HEK293 (cell line): ENCODE data around the gene MPDU1.

Source experiments
- CTCF ChIA-PET: fragments of 350-600 bp; formaldehyde crosslinking; extraction: SDS; loops from one replicate; lab custom pipeline; 2021; ENCODE audit warnings: antibody characterized with exemption; lab: Yijun Ruan, JAX
- POLR2A ChIA-PET: fragments of 300-600 bp; formaldehyde crosslinking; extraction: SDS; loops from one replicate; lab custom pipeline; 2020; ENCODE audit warnings: antibody characterized with exemption, inconsistent platforms; lab: Yijun Ruan, JAX
- H3K27ac ChIP-seq: fragments of 200-500 bp; sonication (Bioruptor generic); 2 replicates; pipeline ENCODE4 v1.5.1; 2014; ENCODE audit warnings: low read depth, low read length, control low read depth, inconsistent platforms; ENCODE audit errors: extremely low read depth
- H3K36me3 ChIP-seq, 2 experiments: fragments of 200-500 bp in 1 of 2; sonication (Bioruptor generic) in 1 of 2; 1 replicate in 1 of 2; 2 replicates in 1 of 2; pipeline ENCODE4 v1.5.1; 2014 to 2017; ENCODE audit warnings: inconsistent platforms in 2 of 2, low read length in 2 of 2; ENCODE audit not compliant: control insufficient read depth in 2 of 2, insufficient read depth in 1 of 2
- H3K4me1 ChIP-seq: fragments of 200-500 bp; sonication (Bioruptor generic); 2 replicates; pipeline ENCODE4 v1.5.1; 2014; ENCODE audit warnings: mild to moderate bottlenecking, low read length, inconsistent platforms; ENCODE audit not compliant: control insufficient read depth, insufficient read depth
- H3K4me3 ChIP-seq: 2 replicates; pipeline ENCODE4 v1.5.1; 2011; ENCODE audit warnings: low read depth, mild to moderate bottlenecking, control low read depth, low read length, moderate library complexity
- H3K9me3 ChIP-seq: fragments of 200-500 bp; sonication (Bioruptor generic); 2 replicates; pipeline ENCODE4 v1.5.1; 2014; ENCODE audit warnings: low read depth, low read length, inconsistent platforms; ENCODE audit not compliant: control insufficient read depth, insufficient read depth
- KLF1 ChIP-seq: fragments of 450-650 bp; formaldehyde crosslinking; IDR thresholded peaks from 2 replicates; pipeline ENCODE4 v1.5.1; 2016; ENCODE audit warnings: missing biosample characterization, missing genetic modification characterization
- MEIS1 ChIP-seq: sonication (generic); formaldehyde crosslinking; IDR thresholded peaks from 2 replicates; pipeline ENCODE4 v1.8.1; 2022; ENCODE audit warnings: missing genetic modification reagents, mild to moderate bottlenecking, borderline replicate concordance
- PRDM1 ChIP-seq: fragments of 450-650 bp; formaldehyde crosslinking; IDR thresholded peaks from 2 replicates; pipeline ENCODE4; 2016; ENCODE audit warnings: missing biosample characterization, missing genetic modification characterization
- SALL2 ChIP-seq: fragments of 450-650 bp; formaldehyde crosslinking; IDR thresholded peaks from 2 replicates; pipeline ENCODE4 v1.5.0; 2017; ENCODE audit warnings: missing biosample characterization, mild to moderate bottlenecking, missing genetic modification characterization, borderline replicate concordance
- ZBTB8A ChIP-seq: fragments of 450-650 bp; formaldehyde crosslinking; IDR thresholded peaks from 2 replicates; pipeline ENCODE4 v1.5.1; 2016; ENCODE audit warnings: missing biosample characterization, missing genetic modification characterization
- ZFHX2 ChIP-seq: fragments of 450-650 bp; formaldehyde crosslinking; conservative IDR thresholded peaks from 2 replicates; pipeline ENCODE4 v1.5.1; 2016; ENCODE audit warnings: missing biosample characterization, missing genetic modification characterization
- ZNF155 ChIP-seq: fragments of 450-650 bp; formaldehyde crosslinking; IDR thresholded peaks from 2 replicates; pipeline ENCODE4 v1.5.1; 2016; ENCODE audit warnings: missing biosample characterization, missing genetic modification characterization
- ZNF19 ChIP-seq: fragments of 450-650 bp; formaldehyde crosslinking; IDR thresholded peaks from 2 replicates; pipeline ENCODE4; 2016; ENCODE audit warnings: missing biosample characterization, missing genetic modification characterization, low read depth
- ZNF214 ChIP-seq: fragments of 450-650 bp; formaldehyde crosslinking; IDR thresholded peaks from 2 replicates; pipeline ENCODE4 v1.5.1; 2017; ENCODE audit warnings: missing biosample characterization, mild to moderate bottlenecking, missing genetic modification characterization, borderline replicate concordance
- ZNF274 ChIP-seq, 2 experiments: fragments of 200-500 bp in 1 of 2; fragments of 450-650 bp in 1 of 2; sonication (Bioruptor generic) in 1 of 2; formaldehyde crosslinking in 1 of 2; IDR thresholded peaks; 2 replicates each; pipeline versions ENCODE4 v1.5.1 to v1.6.1; 2014 to 2016; ENCODE audit warnings: borderline replicate concordance in 1 of 2, inconsistent platforms in 1 of 2, low read length in 1 of 2, missing biosample characterization in 1 of 2, missing genetic modification characterization in 1 of 2
- ZNF302 ChIP-seq: fragments of 450-650 bp; formaldehyde crosslinking; IDR thresholded peaks from 2 replicates; pipeline ENCODE4 v1.5.1; 2016; ENCODE audit warnings: missing biosample characterization, missing genetic modification characterization, low read depth
- ZNF324 ChIP-seq: fragments of 450-650 bp; formaldehyde crosslinking; IDR thresholded peaks from 2 replicates; pipeline ENCODE4 v1.5.1; 2016; ENCODE audit warnings: missing biosample characterization, missing genetic modification characterization
- ZNF404 ChIP-seq: fragments of 450-650 bp; formaldehyde crosslinking; IDR thresholded peaks from 2 replicates; pipeline ENCODE4 v1.5.1; 2017; ENCODE audit warnings: missing biosample characterization, missing genetic modification characterization
- ZNF548 ChIP-seq: fragments of 450-650 bp; formaldehyde crosslinking; IDR thresholded peaks from 2 replicates; pipeline ENCODE4 v1.5.1; 2016; ENCODE audit warnings: missing biosample characterization, missing genetic modification characterization
- ZNF600 ChIP-seq: fragments of 450-650 bp; formaldehyde crosslinking; IDR thresholded peaks from 2 replicates; pipeline ENCODE4 v1.5.1; 2016; ENCODE audit warnings: missing biosample characterization, missing genetic modification characterization
- ZNF677 ChIP-seq: fragments of 450-650 bp; IDR thresholded peaks from 2 replicates; pipeline ENCODE4 v1.5.0; 2018; ENCODE audit warnings: missing biosample characterization, mild to moderate bottlenecking, missing genetic modification characterization, moderate library complexity
- ZNF785 ChIP-seq: fragments of 450-650 bp; formaldehyde crosslinking; IDR thresholded peaks from 2 replicates; pipeline ENCODE4 v1.5.1; 2016; ENCODE audit warnings: missing biosample characterization, missing genetic modification characterization
- TF ChIP-seq, protein P1 (sequence below): fragments of 450-650 bp; formaldehyde crosslinking; IDR thresholded peaks from 2 replicates; pipeline ENCODE4; 2016; ENCODE audit warnings: missing biosample characterization, missing genetic modification characterization
- TF ChIP-seq, protein P2 (sequence below): fragments of 450-650 bp; formaldehyde crosslinking; IDR thresholded peaks from 2 replicates; pipeline ENCODE4 v1.5.0; 2017; ENCODE audit warnings: missing biosample characterization, missing genetic modification characterization, borderline replicate concordance
- TF ChIP-seq, protein P3 (sequence below): fragments of 450-650 bp; IDR thresholded peaks from 2 replicates; pipeline ENCODE4 v1.5.1; 2018; ENCODE audit warnings: missing biosample characterization, missing genetic modification characterization
- TF ChIP-seq, protein P4 (sequence below): fragments of 450-650 bp; formaldehyde crosslinking; IDR thresholded peaks from 2 replicates; pipeline ENCODE4 v1.5.1; 2017; ENCODE audit warnings: missing biosample characterization, missing genetic modification characterization

Gene MPDU1

DNA sequence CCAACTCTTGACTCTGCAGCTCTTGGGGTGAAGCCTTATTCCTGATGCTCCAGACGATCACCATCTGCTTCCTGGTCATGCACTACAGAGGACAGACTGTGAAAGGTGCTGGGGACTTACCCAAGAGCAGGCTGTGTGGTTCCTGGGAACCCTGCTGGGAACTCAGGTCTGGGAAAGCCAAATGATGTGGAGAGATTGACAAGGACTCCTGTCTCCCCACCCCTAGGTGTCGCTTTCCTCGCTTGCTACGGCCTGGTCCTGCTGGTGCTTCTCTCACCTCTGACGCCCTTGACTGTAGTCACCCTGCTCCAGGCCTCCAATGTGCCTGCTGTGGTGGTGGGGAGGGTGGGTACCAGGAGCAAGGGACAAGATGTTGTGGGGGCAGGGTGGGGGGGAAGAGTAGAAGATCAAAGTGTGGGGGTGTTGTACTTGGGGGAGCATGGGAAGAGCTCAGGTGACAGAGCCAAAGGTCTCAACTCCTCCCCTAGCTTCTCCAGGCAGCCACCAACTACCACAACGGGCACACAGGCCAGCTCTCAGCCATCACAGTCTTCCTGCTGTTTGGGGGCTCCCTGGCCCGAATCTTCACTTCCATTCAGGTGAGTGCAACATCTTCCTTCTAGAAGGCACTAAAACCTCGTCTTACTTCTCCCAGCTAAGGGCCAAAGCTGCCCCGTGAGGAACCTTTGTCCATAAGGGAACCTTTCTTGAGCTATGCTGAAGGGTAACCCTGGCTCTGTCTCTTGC lies 3.2 kb downstream of the MPDU1 start (continued):
- TF ChIP-seq, protein P1, sequence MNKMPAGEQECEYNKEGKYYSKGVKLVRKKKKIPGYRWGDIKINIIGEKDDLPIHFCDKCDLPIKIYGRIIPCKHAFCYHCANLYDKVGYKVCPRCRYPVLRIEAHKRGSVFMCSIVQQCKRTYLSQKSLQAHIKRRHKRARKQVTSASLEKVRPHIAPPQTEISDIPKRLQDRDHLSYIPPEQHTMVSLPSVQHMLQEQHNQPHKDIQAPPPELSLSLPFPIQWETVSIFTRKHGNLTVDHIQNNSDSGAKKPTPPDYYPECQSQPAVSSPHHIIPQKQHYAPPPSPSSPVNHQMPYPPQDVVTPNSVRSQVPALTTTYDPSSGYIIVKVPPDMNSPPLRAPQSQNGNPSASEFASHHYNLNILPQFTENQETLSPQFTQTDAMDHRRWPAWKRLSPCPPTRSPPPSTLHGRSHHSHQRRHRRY = no peak
- TF ChIP-seq ZNF548 (no peak), PRDM1 (tag by site-specific recombination) (peak; percentile 70; the same call in 1 of the 2 replicates), ZNF600 (tag by site-specific recombination) (0 out of 2 replicates have a peak, but pooled peaks have one; percentile 29), ZNF677 (tag by site-specific recombination) (no peak), ZNF302 (tag by site-specific recombination) (no peak), ZFHX2 (tag by site-specific recombination) (no peak), SALL2 (tag by site-specific recombination) (no peak), ZNF785 (tag by site-specific recombination) (no peak), ZNF155 (tag by site-specific recombination) (no peak), KLF1 (tag by site-specific recombination) (no peak), ZNF404 (tag by site-specific recombination) (no peak), ZNF214 (tag by site-specific recombination) (no peak), MEIS1 (CRISPR knock-in tag) (no peak), ZNF324 (tag by site-specific recombination) (no peak), ZBTB8A (tag by site-specific recombination) (no peak), ZNF274 (IDR thresholded peaks at IDR 0.05; ENCODE audit: low read length) (no peak), ZNF274 (tag by site-specific recombination; IDR thresholded peaks at IDR 0.05; ENCODE audit: borderline replicate concordance) (no peak)
- TF ChIP-seq, protein P2, sequence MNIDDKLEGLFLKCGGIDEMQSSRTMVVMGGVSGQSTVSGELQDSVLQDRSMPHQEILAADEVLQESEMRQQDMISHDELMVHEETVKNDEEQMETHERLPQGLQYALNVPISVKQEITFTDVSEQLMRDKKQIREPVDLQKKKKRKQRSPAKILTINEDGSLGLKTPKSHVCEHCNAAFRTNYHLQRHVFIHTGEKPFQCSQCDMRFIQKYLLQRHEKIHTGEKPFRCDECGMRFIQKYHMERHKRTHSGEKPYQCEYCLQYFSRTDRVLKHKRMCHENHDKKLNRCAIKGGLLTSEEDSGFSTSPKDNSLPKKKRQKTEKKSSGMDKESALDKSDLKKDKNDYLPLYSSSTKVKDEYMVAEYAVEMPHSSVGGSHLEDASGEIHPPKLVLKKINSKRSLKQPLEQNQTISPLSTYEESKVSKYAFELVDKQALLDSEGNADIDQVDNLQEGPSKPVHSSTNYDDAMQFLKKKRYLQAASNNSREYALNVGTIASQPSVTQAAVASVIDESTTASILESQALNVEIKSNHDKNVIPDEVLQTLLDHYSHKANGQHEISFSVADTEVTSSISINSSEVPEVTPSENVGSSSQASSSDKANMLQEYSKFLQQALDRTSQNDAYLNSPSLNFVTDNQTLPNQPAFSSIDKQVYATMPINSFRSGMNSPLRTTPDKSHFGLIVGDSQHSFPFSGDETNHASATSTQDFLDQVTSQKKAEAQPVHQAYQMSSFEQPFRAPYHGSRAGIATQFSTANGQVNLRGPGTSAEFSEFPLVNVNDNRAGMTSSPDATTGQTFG = no peak
- TF ChIP-seq, protein P3, sequence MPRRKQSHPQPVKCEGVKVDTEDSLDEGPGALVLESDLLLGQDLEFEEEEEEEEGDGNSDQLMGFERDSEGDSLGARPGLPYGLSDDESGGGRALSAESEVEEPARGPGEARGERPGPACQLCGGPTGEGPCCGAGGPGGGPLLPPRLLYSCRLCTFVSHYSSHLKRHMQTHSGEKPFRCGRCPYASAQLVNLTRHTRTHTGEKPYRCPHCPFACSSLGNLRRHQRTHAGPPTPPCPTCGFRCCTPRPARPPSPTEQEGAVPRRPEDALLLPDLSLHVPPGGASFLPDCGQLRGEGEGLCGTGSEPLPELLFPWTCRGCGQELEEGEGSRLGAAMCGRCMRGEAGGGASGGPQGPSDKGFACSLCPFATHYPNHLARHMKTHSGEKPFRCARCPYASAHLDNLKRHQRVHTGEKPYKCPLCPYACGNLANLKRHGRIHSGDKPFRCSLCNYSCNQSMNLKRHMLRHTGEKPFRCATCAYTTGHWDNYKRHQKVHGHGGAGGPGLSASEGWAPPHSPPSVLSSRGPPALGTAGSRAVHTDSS (tag by site-specific recombination) = no peak

DNA sequence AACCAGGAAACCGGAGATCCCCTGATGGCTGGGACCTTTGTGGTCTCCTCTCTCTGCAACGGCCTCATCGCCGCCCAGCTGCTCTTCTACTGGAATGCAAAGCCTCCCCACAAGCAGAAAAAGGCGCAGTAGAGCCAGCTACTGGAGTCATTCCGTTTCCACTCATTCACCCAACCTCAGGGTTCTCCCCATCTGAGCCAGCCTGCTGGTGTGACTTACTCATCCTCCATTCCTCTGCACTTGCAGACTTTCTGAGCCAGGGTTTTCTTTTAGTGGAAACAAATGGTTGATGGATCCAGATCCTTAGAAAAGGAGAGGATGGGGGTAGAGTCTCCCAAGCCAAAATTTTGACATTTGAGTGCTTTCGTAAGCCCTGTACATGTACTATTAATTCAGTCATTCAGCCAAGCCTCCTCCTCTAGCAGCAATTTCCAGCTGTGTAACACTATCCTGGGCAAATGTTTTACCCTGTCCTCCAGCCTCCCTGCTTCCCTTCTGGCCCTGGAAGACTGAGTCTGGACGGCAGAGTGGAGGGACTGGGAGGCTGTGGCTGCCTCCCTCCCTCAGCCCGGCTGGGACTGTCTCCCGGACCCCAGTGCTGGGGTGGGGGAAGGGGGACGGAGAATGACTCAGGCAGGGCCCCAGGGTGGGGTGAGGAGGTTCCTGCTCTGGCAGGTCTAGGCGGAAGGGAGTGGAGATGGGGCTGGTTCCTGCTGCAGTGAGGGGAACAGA lies 3.9 kb downstream of the MPDU1 start:
- ChIA-PET POLR2A (interaction anchor here (2.1 to 5.5 kb wide), 3 partner anchors 15 to 100 kb away, joined by 12 to 98 read pairs (median 93); partner anchors contain the start of genes FXR2, TP53 and WRAP53), CTCF (interaction anchor here (0.6 to 2.7 kb wide), 10 partner anchors 10 to 100 kb away, joined by 3 to 15 read pairs (median 4); partner anchors contain the start of genes SAT2, SHBG, TP53 and WRAP53)
- no peak for TF ChIP-seq ZNF19 (tag by site-specific recombination)
- TF ChIP-seq, protein P4, sequence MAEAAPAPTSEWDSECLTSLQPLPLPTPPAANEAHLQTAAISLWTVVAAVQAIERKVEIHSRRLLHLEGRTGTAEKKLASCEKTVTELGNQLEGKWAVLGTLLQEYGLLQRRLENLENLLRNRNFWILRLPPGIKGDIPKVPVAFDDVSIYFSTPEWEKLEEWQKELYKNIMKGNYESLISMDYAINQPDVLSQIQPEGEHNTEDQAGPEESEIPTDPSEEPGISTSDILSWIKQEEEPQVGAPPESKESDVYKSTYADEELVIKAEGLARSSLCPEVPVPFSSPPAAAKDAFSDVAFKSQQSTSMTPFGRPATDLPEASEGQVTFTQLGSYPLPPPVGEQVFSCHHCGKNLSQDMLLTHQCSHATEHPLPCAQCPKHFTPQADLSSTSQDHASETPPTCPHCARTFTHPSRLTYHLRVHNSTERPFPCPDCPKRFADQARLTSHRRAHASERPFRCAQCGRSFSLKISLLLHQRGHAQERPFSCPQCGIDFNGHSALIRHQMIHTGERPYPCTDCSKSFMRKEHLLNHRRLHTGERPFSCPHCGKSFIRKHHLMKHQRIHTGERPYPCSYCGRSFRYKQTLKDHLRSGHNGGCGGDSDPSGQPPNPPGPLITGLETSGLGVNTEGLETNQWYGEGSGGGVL (tag by site-specific recombination) = 0 out of 2 replicates have a peak, but pooled peaks have one; percentile 41
- peaks cover 15 to 69% of the 10 kb centered on the region in 2 experiments for H3K36me3 ChIP-seq
- H3K27ac ChIP-seq = no peak overlapping the region; the same call in 1 of the 2 replicates
- H3K4me1 ChIP-seq = peaks cover 8% of the 10 kb centered on the region; the same call in 1 of the 2 replicates
- H3K4me3 ChIP-seq = no peak overlapping the region
- H3K9me3 ChIP-seq = no peaks in the 10 kb centered on the region
